Pancreas (tissue), 10 donors: Measurements from ENCODE around the gene GPR15LG. TPM values are rescaled to one million over a fixed set of nuclear protein-coding genes. Genes with fewer than 3 reads are reported as not detected.
A peak's percentile ranks its signal among the peaks of the same experiment; 100 is the strongest.

Source experiments
- ATAC-seq, 4 donors: fragments of 200-7000 bp; cut with Tn5 transposase; one replicate each; pipeline versions ENCODE4 v1.8.0 to v1.9.1; 2020; ENCODE audit warnings: mild to moderate bottlenecking in 4 of 4, moderate library complexity in 4 of 4
- DNase-seq, 6 donors: peaks; one replicate each; pipeline ENCODE4 v3.0.0-alpha.2; 2020
- FAIRE-seq: peaks from 2 replicates; lab custom pipeline; 2012; peaks lifted over from hg19 to GRCh38; lab: Jason Lieb, UNC
- H3K27ac ChIP-seq, 4 donors: fragments of 200-600 bp; sonication (generic); 1 replicate in 3 of 4; 2 replicates in 1 of 4; pipeline versions ENCODE4 v1.5.0 to v1.8.0; 2020
- H3K27me3 ChIP-seq, 4 donors: fragments of 200-600 bp; one replicate each; pipeline ENCODE4 v1.8.0; 2021
- H3K36me3 ChIP-seq, 3 donors: fragments of 200-600 bp; sonication (generic) in 1 of 3; one replicate each; pipeline versions ENCODE4 v1.5.0 to v1.8.0; 2020 to 2021
- H3K4me1 ChIP-seq, 3 donors: fragments of 200-600 bp; one replicate each; pipeline ENCODE4 v1.8.0; 2021
- H3K4me3 ChIP-seq, 4 donors: fragments of 200-600 bp; sonication (generic) in 2 of 4; one replicate each; pipeline versions ENCODE4 v1.5.0 to v1.8.0; 2020 to 2021
- H3K9me3 ChIP-seq, 4 donors: fragments of 200-600 bp; one replicate each; pipeline ENCODE4 v1.8.0; 2021
- CTCF ChIP-seq, 4 donors: fragments of 200-600 bp; sonication (generic) in 3 of 4; IDR thresholded peaks; one replicate each; pipeline versions ENCODE4 v1.5.0 to v1.8.0; 2021; ENCODE audit warnings: antibody characterized with exemption in 4 of 4
- WGBS, 2 donors: extraction: QIAGEN DNeasy Blood & Tissue Kit; methylation state at CpG; one replicate each; pipeline ENCODE4 v1.1.7; 2013; 5-methylcytosine and 5-hydroxymethylcytosine counted together
- intact Hi-C, 3 donors: fragments of 100-400 bp; cut with DNase I; formaldehyde crosslinking; loops; one replicate each; pipeline versions ENCODE4 v1.11.1 to v1.14.2; 2022
- polyA plus RNA-seq, 2 donors: library from polyadenylated mRNA; stranded (reverse); fragments of 200-250 nt; gene quantifications; one replicate each; pipeline ENCODE4 v1.2.3, GENCODE V29; 2013
- total RNA-seq, 6 donors: library from RNA; stranded (reverse); fragmentation: NEBNext Ultra II Directional in 4 of 6; extraction: Animal tissue kit (Norgen Biotek cat#: 25700) in 4 of 6; gene quantifications; one replicate each; pipeline versions ENCODE4 v1.2.1 to v1.2.4, GENCODE V29; 2021 to 2023
- donor health status: healthy with polysubstance abuse.
- donor health status: DM: no; HTN: no; CAD: no; lungs with moderate emphysema.
- donor health status: DM: no; HTN: no; CAD: no.
- donor health status: control.
- donor health status: control.
- donor health status: Bipolar disorder and iron deficiency.
- donor health status: DM: yes; HTN: yes; CAD: no.
- donor health status: DM: no; HTN: no; CAD: no.
- donor health status: DM: no; HTN: no; CAD: no.
- donor health status: DM: yes; HTN: yes; CAD: no.

GPR15LG gene
- total and polyA plus RNA-seq, 8 donors: 0.09 to 0.32 (median 0.23) TPM; not detected in 5

- WGBS, 2 donors: 76 to 91% methylated on average over 9 of the region's 9 CpGs
- no peak for FAIRE-seq
Observed at GRCh38 chr10:84172467-84173356, 889 bp upstream of the GPR15LG start.

GRCh38 chr10:84175436-84175835, 1.8 kb downstream of the GPR15LG start:
- DNase-seq (peak in 1 of 6 donors; percentile 1), ATAC-seq (no peak), FAIRE-seq (no peak)
- WGBS, 2 donors: 77 to 86% methylated on average over 6 of the region's 6 CpGs
- Histone ChIP-seq H3K9me3 (no peaks in the 10 kb centered on the region), H3K36me3 (no peaks in the 10 kb centered on the region), H3K27ac (no peak overlapping the region), H3K4me3 (no peak overlapping the region), H3K4me1 (no peaks in the 10 kb centered on the region), H3K27me3 (no peaks in the 10 kb centered on the region)
- no peak for TF ChIP-seq CTCF (IDR thresholded peaks at IDR 0.05)
- intact Hi-C loops: no loop called here

More at GRCh38 chr10:84172467-84173356, 889 bp upstream of the GPR15LG start:
- H3K4me1 ChIP-seq: no peaks in the 10 kb centered on the region
- no peak for DNase-seq
- TF ChIP-seq CTCF (IDR thresholded peaks at IDR 0.05): no peak
- H3K9me3 ChIP-seq: no peaks in the 10 kb centered on the region
- no peaks in the 10 kb centered on the region for H3K27me3 ChIP-seq
- no peak overlapping the region for H3K4me3 ChIP-seq
- ATAC-seq: no peak
- H3K36me3 ChIP-seq: no peaks in the 10 kb centered on the region
- peak overlapping the region in 1 of 4 donors; percentile 40 for H3K27ac ChIP-seq
- intact Hi-C loops: no loop called here

GRCh38 chr10:84176351-84176750, 2.8 kb downstream of the GPR15LG start:
- Histone ChIP-seq H3K27ac (no peak overlapping the region), H3K36me3 (no peaks in the 10 kb centered on the region), H3K4me1 (no peaks in the 10 kb centered on the region), H3K27me3 (no peaks in the 10 kb centered on the region), H3K9me3 (no peaks in the 10 kb centered on the region), H3K4me3 (no peak overlapping the region)
- intact Hi-C loops: no loop called here
- DNase-seq (no peak), ATAC-seq (peak in 2 of 4 donors; percentile 35 to 45), FAIRE-seq (no peak)
- WGBS, 2 donors: 49 to 61% methylated on average over 4 of the region's 4 CpGs
- no peak for TF ChIP-seq CTCF (IDR thresholded peaks at IDR 0.05)

- WGBS, 2 donors: 73 to 81% methylated on average over 3 to 4 of the region's 4 CpGs
- Histone ChIP-seq H3K4me1 (no peaks in the 10 kb centered on the region), H3K36me3 (no peaks in the 10 kb centered on the region), H3K27me3 (no peaks in the 10 kb centered on the region), H3K9me3 (no peaks in the 10 kb centered on the region), H3K27ac (no peak overlapping the region), H3K4me3 (no peak overlapping the region)
- TF ChIP-seq CTCF (IDR thresholded peaks at IDR 0.05): no peak
- DNase-seq (no peak), ATAC-seq (no peak), FAIRE-seq (no peak)
- intact Hi-C loops: no loop called here
Observed at GRCh38 chr10:84176836-84177474, 3.4 kb downstream of the GPR15LG start.
